A549 treated with ZK216348 at 1 μM for 4 hours (cell line): ENCODE measurements around the gene CNPY3. TPM values are rescaled to one million over a fixed set of nuclear protein-coding genes. Genes with fewer than 3 reads are reported as not detected.

ENCODE experiments used
- total RNA-seq: library from RNA; stranded (reverse); fragments of 200-300 nt; extraction: Qiagen RNA extraction; gene quantifications from 5 replicates; pipeline ENCODE4 v1.2.3, GENCODE V29; 2022; ENCODE audit warnings: low read depth

Gene CNPY3
- total RNA-seq = 31.6 to 48.5 TPM (median 44.5 TPM) in 5 replicates

GRCh38 chr6:42928986-42929820 lies at the start of gene CNPY3:
Gene CNPY3 (plus strand): TSS chr6:42929480. CDS start chr6:42929571, 91 bp downstream.

DNA sequence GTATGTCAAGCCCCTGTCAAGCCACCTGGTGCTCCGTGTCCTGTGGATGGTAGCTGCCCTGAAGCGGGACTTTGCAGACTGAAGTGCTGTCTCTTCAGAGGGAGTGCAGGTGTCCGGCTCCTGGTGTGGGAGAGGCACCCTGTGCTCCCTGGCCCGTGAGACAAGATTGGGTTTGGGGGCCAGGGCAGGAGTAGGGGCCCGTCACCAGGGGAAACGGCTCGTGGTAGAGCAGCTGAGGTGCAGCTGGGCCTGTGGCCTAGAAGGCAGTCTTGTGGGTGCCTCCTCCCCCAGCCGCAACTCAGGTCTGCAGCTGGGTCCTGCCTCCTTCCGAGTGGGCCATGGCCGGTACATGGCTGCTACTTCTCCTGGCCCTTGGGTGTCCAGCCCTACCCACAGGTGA lies 13.5 kb upstream of the CNPY3 start, which contains the start of gene PTCRA:
Gene PTCRA, plus strand, starts transcription at position 322 of the 400 bp plus-strand sequence. Its CDS starts 17 bp downstream, at position 339.

DNA sequence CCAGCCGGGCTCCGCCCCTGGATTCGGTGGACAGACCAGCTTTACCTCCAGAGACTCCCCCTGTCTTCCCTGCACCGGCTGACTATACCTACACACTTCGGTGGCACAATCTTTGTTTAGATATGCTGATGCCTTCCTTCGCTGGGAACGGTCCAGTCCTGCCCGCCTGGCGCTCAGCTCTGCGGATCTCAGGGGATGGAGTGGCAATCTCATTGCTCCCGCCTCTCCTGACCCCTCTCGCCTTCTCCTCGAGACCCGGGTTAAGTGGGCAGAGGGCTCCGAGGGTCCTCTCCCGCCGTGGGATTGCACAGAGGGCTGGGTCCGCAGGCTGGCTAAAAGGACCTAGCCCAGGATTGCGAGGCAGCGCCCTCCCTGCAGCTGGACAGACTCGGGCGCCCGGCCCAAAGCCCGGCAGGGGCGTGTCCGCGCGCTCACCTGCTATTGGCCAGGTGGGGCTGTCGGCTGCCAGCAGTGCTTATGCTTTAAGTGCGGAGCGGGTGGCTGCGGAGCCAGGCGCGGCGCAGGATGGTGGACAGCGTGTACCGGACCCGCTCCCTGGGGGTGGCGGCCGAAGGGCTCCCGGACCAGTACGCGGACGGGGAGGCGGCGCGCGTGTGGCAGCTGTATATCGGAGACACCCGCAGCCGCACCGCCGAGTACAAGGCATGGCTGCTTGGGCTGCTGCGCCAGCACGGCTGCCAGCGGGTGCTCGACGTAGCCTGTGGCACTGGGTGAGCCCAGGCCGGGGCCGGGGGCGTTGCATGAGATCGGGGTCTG lies 31.2 kb downstream of the CNPY3 start, which contains the start of gene GNMT:
Gene GNMT, plus strand, starts transcription at position 512 of the 777 bp plus-strand sequence. Its CDS starts 14 bp downstream, at position 526.

DNA sequence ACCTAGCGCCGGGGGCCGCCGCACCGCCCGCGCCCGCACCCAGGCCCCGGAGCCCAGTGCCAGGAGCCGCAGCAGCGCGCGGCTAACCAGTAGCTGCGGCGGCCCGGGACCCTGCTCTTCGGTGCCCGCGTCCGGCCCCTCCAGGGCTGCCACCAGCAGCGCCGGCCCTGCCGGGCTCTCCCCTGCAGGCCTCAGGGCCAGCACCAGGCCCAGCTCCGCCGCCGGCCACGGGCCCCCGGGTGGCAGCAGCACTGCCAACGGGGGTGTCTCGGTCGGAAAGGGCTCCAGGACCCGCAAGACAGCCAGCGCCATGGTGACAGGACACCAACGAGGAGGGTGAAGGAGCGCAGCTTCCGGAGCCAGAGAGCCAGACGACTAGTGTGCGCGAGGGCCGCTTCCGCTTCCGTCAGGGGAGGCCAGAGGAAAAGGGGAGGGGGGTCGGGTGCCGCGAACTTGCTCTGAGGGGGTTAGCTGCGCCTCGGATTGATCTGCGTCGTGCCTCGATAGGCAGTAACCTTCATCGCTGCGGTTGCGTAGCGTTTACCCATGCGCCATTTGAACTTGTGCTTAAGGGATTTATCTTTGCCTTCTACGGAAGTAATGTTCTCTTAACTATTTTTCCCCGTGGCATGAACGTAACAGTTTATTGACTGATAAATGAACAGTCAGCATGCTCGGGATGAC lies 49.7 kb downstream of the CNPY3 start, which contains the start of gene PEX6:
Gene PEX6, minus strand, starts transcription at position 343 of the 684 bp plus-strand sequence. Its CDS starts 31 bp downstream, at position 312.

DNA sequence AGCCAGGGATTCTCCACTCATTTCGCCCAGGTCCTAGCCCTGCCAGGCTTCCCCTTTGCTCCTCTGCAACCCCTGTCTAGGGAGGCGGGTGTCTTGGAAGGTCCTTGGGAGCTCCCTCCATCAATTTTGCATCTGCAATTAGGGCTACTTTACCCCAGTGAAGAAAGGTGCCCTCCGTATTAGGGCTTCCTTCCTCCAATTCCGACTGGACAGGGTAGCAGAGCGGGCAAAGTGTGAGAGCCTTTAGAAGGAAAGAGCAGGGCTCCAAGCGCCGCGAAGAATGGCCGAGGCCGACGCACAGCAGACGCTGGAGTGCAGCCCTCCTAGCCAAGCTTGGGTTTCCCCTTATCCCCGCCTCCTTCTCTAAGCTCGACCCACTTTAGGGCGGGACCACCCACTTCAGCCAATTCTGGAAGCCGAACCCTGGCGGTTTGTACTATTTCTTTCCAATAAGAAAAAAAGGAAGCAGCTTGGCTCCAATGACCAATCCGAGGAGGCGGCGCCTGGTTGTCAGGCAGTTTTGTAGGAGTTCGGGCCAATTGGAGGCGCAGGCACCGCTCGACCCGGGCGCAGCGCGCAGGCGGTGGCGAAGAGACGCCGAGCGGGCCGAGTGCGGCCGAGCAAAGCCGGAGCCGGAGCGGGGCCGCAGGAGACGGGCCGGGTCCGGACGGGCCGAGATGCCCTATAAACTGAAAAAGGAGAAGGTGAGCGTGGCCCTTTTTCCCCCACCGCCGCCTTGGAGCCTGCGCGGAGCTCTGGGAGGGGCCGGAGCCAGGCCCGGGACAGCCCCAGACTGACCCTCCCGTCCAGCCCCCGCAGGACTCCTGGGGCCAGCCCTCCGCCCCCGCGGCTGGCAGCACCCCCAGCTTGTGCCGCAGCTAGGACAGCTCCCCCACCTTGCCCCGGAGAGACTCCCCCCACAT lies 55.0 kb downstream of the CNPY3 start, which contains the start of gene PPP2R5D:
Gene PPP2R5D, plus strand, starts transcription at position 570 of the 923 bp plus-strand sequence. Its CDS starts 108 bp downstream, at position 678.

Other genes starting within 250 kb of the CNPY3 start
- 0.07 TPM in 1 of 5 replicates, not detected in the others for gene PRPH2, start 206.9 kb upstream of the CNPY3 start, total RNA-seq
- 15.4 to 16.7 TPM (median 16.1 TPM) in 5 replicates for gene TBCC, start 183.4 kb upstream of the CNPY3 start, total RNA-seq
- 2.2 to 3.7 TPM (median 3.6 TPM) in 5 replicates for gene BICRAL, start 147.4 kb upstream of the CNPY3 start, total RNA-seq
- 64.2 to 113 TPM (median 66.4 TPM) in 5 replicates for gene RPL7L1, start 49.9 kb upstream of the CNPY3 start, total RNA-seq
- gene PTCRA, start 13.4 kb upstream of the CNPY3 start, total RNA-seq = not detected in 5 replicates
- gene GNMT, start 31.3 kb downstream of the CNPY3 start, total RNA-seq = 0.24 to 0.27 TPM in 2 of 5 replicates, not detected in the others
- 4.5 to 9.9 TPM (median 9.6 TPM) in 5 replicates for gene PEX6, start 49.7 kb downstream of the CNPY3 start, total RNA-seq
- gene PPP2R5D, start 55.1 kb downstream of the CNPY3 start, total RNA-seq = 26.4 to 30.0 TPM (median 27.2 TPM) in 5 replicates
- gene MEA1, start 84.5 kb downstream of the CNPY3 start, total RNA-seq = 90.3 to 112 TPM (median 91.5 TPM) in 5 replicates
- 22.2 to 31.7 TPM (median 30.9 TPM) in 5 replicates for gene KLHDC3, start 84.8 kb downstream of the CNPY3 start, total RNA-seq
- gene RRP36, start 92.1 kb downstream of the CNPY3 start, total RNA-seq = 67.6 to 88.6 TPM (median 72.1 TPM) in 5 replicates
- 5.2 to 9.4 TPM (median 8.0 TPM) in 5 replicates for gene CUL7, start 124.4 kb downstream of the CNPY3 start, total RNA-seq
- gene MRPL2, start 130.0 kb downstream of the CNPY3 start, total RNA-seq = 44.1 to 63.1 TPM (median 54.2 TPM) in 5 replicates
- gene KLC4, start 130.2 kb downstream of the CNPY3 start, total RNA-seq = 4.4 to 7.9 TPM (median 6.8 TPM) in 5 replicates
- gene PTK7, start 146.8 kb downstream of the CNPY3 start, total RNA-seq = 3.1 to 5.5 TPM (median 4.1 TPM) in 5 replicates
- 10.8 to 20.2 TPM (median 17.8 TPM) in 5 replicates for gene SRF, start 241.8 kb downstream of the CNPY3 start, total RNA-seq